HEK293 (cell line): ENCODE measurements around the gene CPEB2.

ENCODE experiments used
- CTCF ChIA-PET: fragments of 350-600 bp; formaldehyde crosslinking; extraction: SDS; loops from one replicate; lab custom pipeline; 2021; ENCODE audit warnings: antibody characterized with exemption; lab: Yijun Ruan, JAX
- POLR2A ChIA-PET: fragments of 300-600 bp; formaldehyde crosslinking; extraction: SDS; loops from one replicate; lab custom pipeline; 2020; ENCODE audit warnings: antibody characterized with exemption, inconsistent platforms; lab: Yijun Ruan, JAX
- H3K27ac ChIP-seq: fragments of 200-500 bp; sonication (Bioruptor generic); 2 replicates; pipeline ENCODE4 v1.5.1; 2014; ENCODE audit warnings: low read depth, low read length, control low read depth, inconsistent platforms; ENCODE audit errors: extremely low read depth
- H3K36me3 ChIP-seq, 2 experiments: fragments of 200-500 bp in 1 of 2; sonication (Bioruptor generic) in 1 of 2; 1 replicate in 1 of 2; 2 replicates in 1 of 2; pipeline ENCODE4 v1.5.1; 2014 to 2017; ENCODE audit warnings: inconsistent platforms in 2 of 2, low read length in 2 of 2; ENCODE audit not compliant: control insufficient read depth in 2 of 2, insufficient read depth in 1 of 2
- H3K4me1 ChIP-seq: fragments of 200-500 bp; sonication (Bioruptor generic); 2 replicates; pipeline ENCODE4 v1.5.1; 2014; ENCODE audit warnings: mild to moderate bottlenecking, low read length, inconsistent platforms; ENCODE audit not compliant: control insufficient read depth, insufficient read depth
- H3K4me3 ChIP-seq: 2 replicates; pipeline ENCODE4 v1.5.1; 2011; ENCODE audit warnings: low read depth, mild to moderate bottlenecking, control low read depth, low read length, moderate library complexity
- H3K9me3 ChIP-seq: fragments of 200-500 bp; sonication (Bioruptor generic); 2 replicates; pipeline ENCODE4 v1.5.1; 2014; ENCODE audit warnings: low read depth, low read length, inconsistent platforms; ENCODE audit not compliant: control insufficient read depth, insufficient read depth
- IKZF3 ChIP-seq: fragments of 450-650 bp; IDR thresholded peaks from 2 replicates; pipeline ENCODE4 v1.5.0; 2018; ENCODE audit warnings: missing biosample characterization, mild to moderate bottlenecking, missing genetic modification characterization, moderate library complexity
- OVOL3 ChIP-seq: fragments of 450-650 bp; formaldehyde crosslinking; IDR thresholded peaks from 2 replicates; pipeline ENCODE4 v1.5.1; 2016; ENCODE audit warnings: missing biosample characterization, missing genetic modification characterization
- SP3 ChIP-seq: fragments of 450-650 bp; formaldehyde crosslinking; IDR thresholded peaks from 2 replicates; pipeline ENCODE4 v1.5.1; 2016; ENCODE audit warnings: missing biosample characterization, missing genetic modification characterization
- YY1 ChIP-seq: fragments of 450-650 bp; formaldehyde crosslinking; IDR thresholded peaks from 2 replicates; pipeline ENCODE4 v1.5.1; 2018; ENCODE audit warnings: missing biosample characterization, missing genetic modification characterization
- ZNF174 ChIP-seq: fragments of 450-650 bp; formaldehyde crosslinking; IDR thresholded peaks from 2 replicates; pipeline ENCODE4 v1.5.0; 2017; ENCODE audit warnings: missing biosample characterization, mild to moderate bottlenecking, missing genetic modification characterization
- ZNF214 ChIP-seq: fragments of 450-650 bp; formaldehyde crosslinking; IDR thresholded peaks from 2 replicates; pipeline ENCODE4 v1.5.1; 2017; ENCODE audit warnings: missing biosample characterization, mild to moderate bottlenecking, missing genetic modification characterization, borderline replicate concordance
- ZNF280D ChIP-seq: fragments of 450-650 bp; formaldehyde crosslinking; IDR thresholded peaks from 2 replicates; pipeline ENCODE4 v1.5.1; 2016; ENCODE audit warnings: missing biosample characterization, missing genetic modification characterization
- ZNF426 ChIP-seq: fragments of 450-650 bp; formaldehyde crosslinking; IDR thresholded peaks from 2 replicates; pipeline ENCODE4 v1.5.1; 2017; ENCODE audit warnings: missing biosample characterization, missing genetic modification characterization, mild to moderate bottlenecking, inconsistent platforms, moderate library complexity
- ZNF529 ChIP-seq: fragments of 450-650 bp; formaldehyde crosslinking; IDR thresholded peaks from 2 replicates; pipeline ENCODE4 v1.5.1; 2017; ENCODE audit warnings: missing genetic modification characterization, missing biosample characterization; ENCODE audit not compliant: insufficient replicate concordance
- ZNF571 ChIP-seq: fragments of 450-650 bp; formaldehyde crosslinking; IDR thresholded peaks from 2 replicates; pipeline ENCODE4 v1.5.0; 2017; ENCODE audit warnings: missing biosample characterization, missing genetic modification characterization
- ZNF585B ChIP-seq: fragments of 450-650 bp; formaldehyde crosslinking; IDR thresholded peaks from 2 replicates; pipeline ENCODE4 v1.5.1; 2016; ENCODE audit warnings: missing biosample characterization, missing genetic modification characterization
- ZNF596 ChIP-seq: fragments of 450-650 bp; IDR thresholded peaks from 2 replicates; pipeline ENCODE4 v1.5.0; 2018; ENCODE audit warnings: missing biosample characterization, mild to moderate bottlenecking, missing genetic modification characterization, moderate library complexity
- ZNF768 ChIP-seq: fragments of 450-650 bp; formaldehyde crosslinking; IDR thresholded peaks from 2 replicates; pipeline ENCODE4 v1.5.1; 2018; ENCODE audit warnings: missing biosample characterization, mild to moderate bottlenecking, missing genetic modification characterization
- ZNF777 ChIP-seq: fragments of 450-650 bp; formaldehyde crosslinking; IDR thresholded peaks from 2 replicates; pipeline ENCODE4 v1.5.1; 2017; ENCODE audit warnings: missing biosample characterization, missing genetic modification characterization, borderline replicate concordance
- TF ChIP-seq, protein P1 (sequence below): fragments of 450-650 bp; formaldehyde crosslinking; IDR thresholded peaks from 2 replicates; pipeline ENCODE4 v1.5.1; 2016; ENCODE audit warnings: missing biosample characterization, missing genetic modification characterization
- TF ChIP-seq, protein P2 (sequence below): fragments of 450-650 bp; formaldehyde crosslinking; IDR thresholded peaks from 2 replicates; pipeline ENCODE4 v1.5.1; 2016; ENCODE audit warnings: missing biosample characterization, missing genetic modification characterization

CPEB2 gene

DNA sequence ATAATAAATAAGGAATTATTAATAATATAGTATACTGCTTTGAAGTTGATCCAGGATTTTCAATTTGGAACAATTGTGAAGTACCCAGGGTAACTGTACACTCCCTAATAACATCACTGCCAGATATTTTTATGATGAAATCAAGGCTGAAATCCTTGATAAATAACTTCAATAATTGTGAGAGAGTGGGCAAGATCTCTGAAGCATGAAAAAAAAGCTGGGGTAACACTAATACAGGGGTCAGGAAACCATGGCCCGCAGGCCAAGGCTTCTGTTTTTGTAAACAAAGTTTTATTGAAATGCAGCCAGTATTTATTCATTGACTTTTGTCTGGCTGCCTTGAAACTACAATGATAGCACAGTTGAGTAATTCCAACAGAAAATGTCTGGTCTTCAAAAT is 41.6 kb downstream of the CPEB2 start:
- Histone ChIP-seq H3K4me3 (no peak overlapping the region), H3K9me3 (no peaks in the 10 kb centered on the region), H3K36me3 (no peaks in the 10 kb centered on the region), H3K27ac (no peak overlapping the region), H3K4me1 (no peaks in the 10 kb centered on the region)
- ChIA-PET POLR2A (no interaction called here), CTCF (no interaction called here)
- TF ChIP-seq SP3 (tag by site-specific recombination) (no peak), ZNF768 (tag by site-specific recombination) (no peak), YY1 (tag by site-specific recombination) (no peak), ZNF777 (no peak), ZNF174 (tag by site-specific recombination) (no peak), ZNF596 (tag by site-specific recombination) (no peak), IKZF3 (tag by site-specific recombination) (no peak), ZNF426 (tag by site-specific recombination) (no peak), ZNF571 (tag by site-specific recombination) (no peak), ZNF214 (tag by site-specific recombination) (no peak), ZNF280D (tag by site-specific recombination) (no peak), OVOL3 (no peak), ZNF529 (tag by site-specific recombination) (no peak)
- TF ChIP-seq, protein P1, sequence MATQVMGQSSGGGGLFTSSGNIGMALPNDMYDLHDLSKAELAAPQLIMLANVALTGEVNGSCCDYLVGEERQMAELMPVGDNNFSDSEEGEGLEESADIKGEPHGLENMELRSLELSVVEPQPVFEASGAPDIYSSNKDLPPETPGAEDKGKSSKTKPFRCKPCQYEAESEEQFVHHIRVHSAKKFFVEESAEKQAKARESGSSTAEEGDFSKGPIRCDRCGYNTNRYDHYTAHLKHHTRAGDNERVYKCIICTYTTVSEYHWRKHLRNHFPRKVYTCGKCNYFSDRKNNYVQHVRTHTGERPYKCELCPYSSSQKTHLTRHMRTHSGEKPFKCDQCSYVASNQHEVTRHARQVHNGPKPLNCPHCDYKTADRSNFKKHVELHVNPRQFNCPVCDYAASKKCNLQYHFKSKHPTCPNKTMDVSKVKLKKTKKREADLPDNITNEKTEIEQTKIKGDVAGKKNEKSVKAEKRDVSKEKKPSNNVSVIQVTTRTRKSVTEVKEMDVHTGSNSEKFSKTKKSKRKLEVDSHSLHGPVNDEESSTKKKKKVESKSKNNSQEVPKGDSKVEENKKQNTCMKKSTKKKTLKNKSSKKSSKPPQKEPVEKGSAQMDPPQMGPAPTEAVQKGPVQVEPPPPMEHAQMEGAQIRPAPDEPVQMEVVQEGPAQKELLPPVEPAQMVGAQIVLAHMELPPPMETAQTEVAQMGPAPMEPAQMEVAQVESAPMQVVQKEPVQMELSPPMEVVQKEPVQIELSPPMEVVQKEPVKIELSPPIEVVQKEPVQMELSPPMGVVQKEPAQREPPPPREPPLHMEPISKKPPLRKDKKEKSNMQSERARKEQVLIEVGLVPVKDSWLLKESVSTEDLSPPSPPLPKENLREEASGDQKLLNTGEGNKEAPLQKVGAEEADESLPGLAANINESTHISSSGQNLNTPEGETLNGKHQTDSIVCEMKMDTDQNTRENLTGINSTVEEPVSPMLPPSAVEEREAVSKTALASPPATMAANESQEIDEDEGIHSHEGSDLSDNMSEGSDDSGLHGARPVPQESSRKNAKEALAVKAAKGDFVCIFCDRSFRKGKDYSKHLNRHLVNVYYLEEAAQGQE = no peak

- no peak for TF ChIP-seq ZNF585B
- TF ChIP-seq, protein P2, sequence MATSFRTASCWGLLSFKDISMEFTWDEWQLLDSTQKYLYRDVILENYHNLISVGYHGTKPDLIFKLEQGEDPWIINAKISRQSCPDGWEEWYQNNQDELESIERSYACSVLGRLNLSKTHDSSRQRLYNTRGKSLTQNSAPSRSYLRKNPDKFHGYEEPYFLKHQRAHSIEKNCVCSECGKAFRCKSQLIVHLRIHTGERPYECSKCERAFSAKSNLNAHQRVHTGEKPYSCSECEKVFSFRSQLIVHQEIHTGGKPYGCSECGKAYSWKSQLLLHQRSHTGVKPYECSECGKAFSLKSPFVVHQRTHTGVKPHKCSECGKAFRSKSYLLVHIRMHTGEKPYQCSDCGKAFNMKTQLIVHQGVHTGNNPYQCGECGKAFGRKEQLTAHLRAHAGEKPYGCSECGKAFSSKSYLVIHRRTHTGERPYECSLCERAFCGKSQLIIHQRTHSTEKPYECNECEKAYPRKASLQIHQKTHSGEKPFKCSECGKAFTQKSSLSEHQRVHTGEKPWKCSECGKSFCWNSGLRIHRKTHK (tag by site-specific recombination) = no peak
- POLR2A ChIA-PET = no interaction called here
- Histone ChIP-seq H3K9me3 (no peaks in the 10 kb centered on the region), H3K36me3 (peaks cover 2 to 33% of the 10 kb centered on the region in 2 experiments; a peak in 2 of 3 replicates), H3K4me1 (no peaks in the 10 kb centered on the region), H3K27ac (no peak overlapping the region), H3K4me3 (no peak overlapping the region)
- CTCF ChIA-PET = interaction anchor here (0.6 kb wide), 1 partner anchor 1619 kb away, joined by 4 read pairs; no protein-coding TSS in a partner anchor
These were observed 52.3 kb downstream of the CPEB2 start for GRCh38 chr4:15054541-15054940.
